Embryonic facial prominence (tissue), 1 donor: ENCODE measurements around the gene NUAK2.

Source experiments
- DNase-seq: peaks from one replicate; pipeline ENCODE4 v3.0.0-alpha.2; 2016; ENCODE audit errors: extremely low spot score

Gene NUAK2

GRCh38 chr1:205257735-205258134 is 63.8 kb downstream of the NUAK2 start:
- no peak for DNase-seq

GRCh38 chr1:205256951-205257625 is 64.5 kb downstream of the NUAK2 start:
- no peak for DNase-seq

- no peak for DNase-seq
Observed at GRCh38 chr1:205255941-205256780, 65.4 kb downstream of the NUAK2 start.
